Measurements from ENCODE around the gene ESYT1. TPM values are rescaled to one million over a fixed set of nuclear protein-coding genes. Genes with fewer than 3 reads are reported as not detected.

The ESYT1 gene
- total and polyA plus RNA-seq, 10 of the 15 experiments (the other 5 are each of a cell fraction or from before 2014, with no cell fraction given), result 47.5 to 120 (median 87.1) TPM

GRCh38 chr12:56116267-56117081 is 11.6 kb upstream of the ESYT1 start, which contains the start of gene RPL41:
Gene RPL41 (plus strand): TSS chr12:56116633.
- ChIA-PET CTCF (interaction anchor here (0.9 to 4.5 kb wide), 8 partner anchors 9 to 387 kb away, joined by 3 to 121 read pairs (median 20); partner anchors contain the start of genes CD63, ESYT1, PA2G4 and RNF41), SMC1A (ENCODE audit: uncharacterized antibody, unreplicated experiment) (interaction anchor here (0.8 to 4.5 kb wide), 6 partner anchors 11 to 378 kb away, joined by 3 to 50 read pairs (median 21); partner anchors contain the start of genes PA2G4, RNF41 and SMARCC2), RAD21 (ENCODE audit: unreplicated experiment) (interaction anchor here (0.6 to 3.9 kb wide), 12 partner anchors 11 to 1367 kb away, joined by 3 to 57 read pairs (median 4); partner anchors contain the start of genes DNAJC14, ESYT1, MYL6 and ORMDL2), POLR2A (interaction anchor here (0.5 to 5.5 kb wide), 22 partner anchors 8 to 1815 kb away, joined by 3 to 95 read pairs (median 3); partner anchors contain the start of genes CNPY2, ESYT1, PA2G4 and PYM1)
- ATAC-seq, result peak; percentile 53
- H3K36me3 ChIP-seq (ENCODE audit: control insufficient read depth in 2 of 2, insufficient read depth in 2 of 2, low read length in 1 of 2), result peaks cover 3% of the 10 kb centered on the region in 2 experiments
- peaks cover 15% of the 10 kb centered on the region for H3K4me1 ChIP-seq (ENCODE audit: control insufficient read depth, insufficient read depth, low read length)
- WGBS (ENCODE audit: insufficient coverage, insufficient replicate concordance, low lambda C conversion rate, missing lambda C conversion rate), result under 1% methylated on average over 34 of the region's 34 CpGs
- intact Hi-C loops (cut with micrococcal nuclease; ENCODE audit: unreplicated experiment), result loop anchor here (1.0 to 5.0 kb wide), 8 partner anchors 12 to 571 kb away; partner anchors contain the start of genes CNPY2, DNAJC14, MYL6B and PA2G4
- peak within 1 kb of the TSS; percentile 75 for H3K9ac ChIP-seq (ENCODE audit: control insufficient read depth, insufficient read depth, low read length)
- peaks cover 28% of the 10 kb centered on the region for H3K79me2 ChIP-seq (ENCODE audit: control insufficient read depth, insufficient read depth, low read length)
- BruUV-seq (replicated peaks), result TSS peak; percentile 97
- H3K4me2 ChIP-seq (ENCODE audit: control insufficient read depth, insufficient read depth), result peak within 1 kb of the TSS; percentile 46
- no peaks in the 10 kb centered on the region for H3K9me3 ChIP-seq (replicated peaks; ENCODE audit: control insufficient read depth, insufficient read depth, low read length)
- DNase-seq (ENCODE audit: low read depth, low spot score), result peak; percentile 82
- FAIRE-seq, result peak; percentile 95
- peak within 1 kb of the TSS; percentile 90 for H3K4me3 ChIP-seq
- H4K20me1 ChIP-seq (ENCODE audit: control insufficient read depth, insufficient read depth), result no peaks in the 10 kb centered on the region
- H3K27me3 ChIP-seq (replicated peaks in 1 of 2; ENCODE audit: control insufficient read depth in 2 of 2, insufficient read depth in 2 of 2, low read length in 1 of 2), result no peaks in the 10 kb centered on the region
- in situ Hi-C loops (cut with MboI), result no loop called here
- H3K27ac ChIP-seq (ENCODE audit: control insufficient read depth, insufficient read depth), result peak within 1 kb of the TSS; percentile 79
- H2AFZ ChIP-seq (ENCODE audit: control insufficient read depth, low read depth, low read length), result peak within 1 kb of the TSS; percentile 99
- TF ChIP-seq ZBTB33 (IDR thresholded peaks at IDR 0.05), result no peak
- peak; percentile 17 for TF ChIP-seq MEF2B (IDR thresholded peaks at IDR 0.05; ENCODE audit: partially characterized antibody, poor library complexity, severe bottlenecking)
- TF ChIP-seq ZSCAN29 (IDR thresholded peaks at IDR 0.05), result 0 out of 2 replicates have a peak, but pooled peaks have one; percentile 5
- TF ChIP-seq CHD1 (IDR thresholded peaks at IDR 0.05; ENCODE audit: low read depth, low read length), result peak; percentile 91; the same call in 1 of the 2 replicates
- peak; percentile 80 for TF ChIP-seq SP1 (IDR thresholded peaks at IDR 0.05; ENCODE audit: low read depth, low read length)
- TF ChIP-seq HSF1 (IDR thresholded peaks at IDR 0.05; ENCODE audit: low read depth, low read length), result no peak
- no peak for TF ChIP-seq CHD4 (IDR thresholded peaks at IDR 0.05)
- peak; percentile 85 for TF ChIP-seq FOXM1 (IDR thresholded peaks at IDR 0.05; ENCODE audit: low read depth, low read length)
- peak; percentile 14; the same call in 1 of the 2 replicates for TF ChIP-seq CBX5 (IDR thresholded peaks at IDR 0.05; ENCODE audit: low read depth)
- TF ChIP-seq RAD51 (IDR thresholded peaks at IDR 0.05), result peak; percentile 7; the same call in 1 of the 2 replicates
- no peak for TF ChIP-seq CUX1 (IDR thresholded peaks at IDR 0.05; ENCODE audit: insufficient replicate concordance, low read depth, low read length)
- TF ChIP-seq TBL1XR1 (IDR thresholded peaks at IDR 0.05; ENCODE audit: low read depth, low read length), result peak; percentile 62; the same call in 1 of the 2 replicates
- no peak for TF ChIP-seq ZNF217 (IDR thresholded peaks at IDR 0.05)
- peak; percentile 73; the same call in 1 of the 2 replicates for TF ChIP-seq NFIC (IDR thresholded peaks at IDR 0.05; ENCODE audit: low read depth, low read length)
